HepG2 (cell line): Measurements from ENCODE around the gene CAPN3. TPM values are rescaled to one million over a fixed set of nuclear protein-coding genes. Genes with fewer than 3 reads are reported as not detected.

Source experiments
- ATAC-seq: fragments of 200-7000 bp; cut with Tn5 transposase; 3 replicates; pipeline ENCODE4 v1.9.1; 2020; ENCODE audit warnings: mild to moderate bottlenecking, moderate library complexity
- BruUV-seq: library from RNA; stranded (reverse); fragments of 400-500 nt; replicated peaks from 2 replicates; lab custom pipeline; 2021; lab: Mats Ljungman, UMichigan
- CTCF ChIA-PET: fragments of 300-600 bp; formaldehyde crosslinking; extraction: SDS; loops from one replicate; lab custom pipeline; 2021; ENCODE audit warnings: low total read pairs, inconsistent platforms, low intra/inter-chr PET ratio; lab: Yijun Ruan, JAX
- POLR2A ChIA-PET: fragments of 350-600 bp; sonication (Branson Sonifier 250); formaldehyde crosslinking; loops from one replicate; lab custom pipeline; 2020; ENCODE audit warnings: antibody characterized with exemption, inconsistent platforms; lab: Yijun Ruan, JAX
- DNase-seq: peaks from one replicate; pipeline ENCODE4 v3.0.0-alpha.2; 2015; ENCODE audit warnings: low spot score
- FAIRE-seq: peaks from 3 replicates; lab custom pipeline; 2011; peaks lifted over from hg19 to GRCh38; lab: Jason Lieb, UNC
- H2AFZ ChIP-seq: one replicate; pipeline ENCODE4 v1.6.1; 2011; ENCODE audit warnings: low read length, inconsistent platforms
- H3K27ac ChIP-seq: fragments of 300-600 bp; 3 replicates; pipeline ENCODE4 v1.8.0; 2011; ENCODE audit warnings: mixed run types, mild to moderate bottlenecking, mixed read lengths, low read length, inconsistent platforms; ENCODE audit not compliant: insufficient read depth; ENCODE audit errors: extremely low read length
- H3K27me3 ChIP-seq, 2 experiments: fragments of 200-600 bp in 1 of 2; 2 replicates in 1 of 2; 3 replicates in 1 of 2; pipeline versions ENCODE4 v1.6.0 to v1.8.0; 2011; ENCODE audit warnings: low read length in 2 of 2, mild to moderate bottlenecking in 2 of 2, moderate library complexity in 2 of 2, inconsistent platforms in 1 of 2; ENCODE audit not compliant: insufficient read depth in 2 of 2, control insufficient read depth in 1 of 2
- H3K36me3 ChIP-seq, 2 experiments: fragments of 200-600 bp in 1 of 2; replicated peaks in 1 of 2; 2 replicates in 1 of 2; 3 replicates in 1 of 2; pipeline versions ENCODE4 v1.5.1 to v1.8.0; 2011; ENCODE audit warnings: low read length in 2 of 2, inconsistent platforms in 1 of 2; ENCODE audit not compliant: insufficient read depth in 2 of 2, control insufficient read depth in 1 of 2
- H3K4me1 ChIP-seq: 2 replicates; pipeline ENCODE4 v1.5.1; 2012; ENCODE audit warnings: low read length, inconsistent platforms; ENCODE audit not compliant: insufficient read depth
- H3K4me2 ChIP-seq: 2 replicates; pipeline ENCODE4 v1.6.0; 2011; ENCODE audit warnings: low read depth, low read length, inconsistent platforms
- H3K4me3 ChIP-seq, 3 experiments: fragments of 200-600 bp in 1 of 3; sonication (generic), shearing (Covaris generic) in 1 of 3; replicated peaks in 1 of 3; 2 replicates each; pipeline ENCODE4 v1.5.1; 2011 to 2016; ENCODE audit warnings: low read length in 3 of 3, inconsistent platforms in 2 of 3, low read depth in 2 of 3, mild to moderate bottlenecking in 2 of 3, control low read depth in 1 of 3, mixed read lengths in 1 of 3; ENCODE audit not compliant: insufficient read depth in 1 of 3
- H3K79me2 ChIP-seq: one replicate; pipeline ENCODE4 v1.6.1; 2011; ENCODE audit warnings: low read length, inconsistent platforms; ENCODE audit not compliant: insufficient read depth
- H3K9ac ChIP-seq: 2 replicates; pipeline ENCODE4 v1.6.0; 2011; ENCODE audit warnings: mild to moderate bottlenecking, low read depth, low read length, inconsistent platforms; ENCODE audit not compliant: insufficient read depth
- H3K9me3 ChIP-seq: 2 replicates; pipeline ENCODE4 v1.5.1; 2012; ENCODE audit warnings: mild to moderate bottlenecking, low read length
- H4K20me1 ChIP-seq: 2 replicates; pipeline ENCODE4 v1.6.0; 2011; ENCODE audit warnings: inconsistent platforms, mild to moderate bottlenecking, low read length, moderate library complexity; ENCODE audit not compliant: insufficient read depth
- HES4 ChIP-seq: sonication (generic); formaldehyde crosslinking; IDR thresholded peaks from 2 replicates; pipeline ENCODE4 v1.9.0; 2021; ENCODE audit warnings: mild to moderate bottlenecking, missing genetic modification reagents, borderline replicate concordance
- JUND ChIP-seq: sonication (generic); formaldehyde crosslinking; IDR thresholded peaks from 2 replicates; pipeline ENCODE4 v1.8.0; 2022; ENCODE audit warnings: mild to moderate bottlenecking, missing genetic modification reagents
- STAT5B ChIP-seq: sonication (generic); formaldehyde crosslinking; IDR thresholded peaks from 2 replicates; pipeline ENCODE4 v1.4.0; 2020; ENCODE audit warnings: missing genetic modification reagents
- ZBTB42 ChIP-seq: sonication (generic); formaldehyde crosslinking; IDR thresholded peaks from 2 replicates; pipeline ENCODE4 v1.5.0; 2020; ENCODE audit warnings: mild to moderate bottlenecking, missing genetic modification reagents
- ZNF724P ChIP-seq: sonication (generic); formaldehyde crosslinking; IDR thresholded peaks from 2 replicates; pipeline ENCODE4 v1.8.0; 2022; ENCODE audit warnings: missing genetic modification reagents, borderline replicate concordance
- ZNF770 ChIP-seq: sonication (generic); formaldehyde crosslinking; IDR thresholded peaks from 2 replicates; pipeline ENCODE4 v1.5.0; 2020; ENCODE audit warnings: mild to moderate bottlenecking, missing genetic modification reagents
- WGBS: methylation state at CpG from one replicate; pipeline ENCODE4 v1.1.6; 2017; ENCODE audit warnings: low lambda C conversion rate; 5-methylcytosine and 5-hydroxymethylcytosine counted together
- in situ Hi-C: cut with HindIII; loops from 2 replicates; pipeline ENCODE4 v1.10.0; 2017; ENCODE audit warnings: low pct_unique_long_range_greater_than_20kb; ENCODE audit not compliant: extremely low pct_ligation_motif_present
- intact Hi-C: fragments of 100-400 bp; cut with micrococcal nuclease; formaldehyde crosslinking; loops from one replicate; pipeline ENCODE4 v1.10.0; 2022; ENCODE audit not compliant: unreplicated experiment
- polyA plus RNA-seq, 8 experiments: library from polyadenylated mRNA; depleted of rRNA in 3 of 8; stranded (reverse) in 7 of 8; unstranded in 1 of 8; fragments of >200 nt; fragmentation: Illumina TruSeq in 4 of 8; extraction: Trizol in 4 of 8; gene quantifications; 2 replicates each; pipeline versions ENCODE4 v1.2.1 to v1.2.3, GENCODE V29; 2011 to 2016; ENCODE audit warnings: low read depth in 4 of 8, missing spikeins in 1 of 8, mixed read lengths in 1 of 8; ENCODE audit not compliant: insufficient read depth in 1 of 8
- total RNA-seq, 5 experiments: library from RNA; depleted of rRNA; stranded (reverse); fragments of >200 nt; fragmentation: Illumina TruSeq; extraction: Trizol; gene quantifications; 2 replicates each; pipeline ENCODE4 v1.2.3, GENCODE V29; 2016; ENCODE audit warnings: low read depth in 1 of 5

Gene CAPN3
- total and polyA plus RNA-seq, 2 of the 13 experiments (the other 11 are each of a cell fraction or from before 2014, with no cell fraction given): 1.3 to 4.6 TPM

GRCh38 chr15:42447599-42447998, 88.3 kb downstream of the CAPN3 start (continued):
- TF ChIP-seq JUND (CRISPR knock-in tag): no peak
- no peak for TF ChIP-seq ZNF724P (CRISPR knock-in tag)
- no peak for TF ChIP-seq STAT5B (CRISPR knock-in tag)

- BruUV-seq: no TSS peak
- no peak for TF ChIP-seq ZBTB42
- TF ChIP-seq ZNF770 (CRISPR knock-in tag): no peak
- no peak for TF ChIP-seq HES4
- ATAC-seq (no peak), FAIRE-seq (no peak), DNase-seq (no peak)
- no peaks in the 10 kb centered on the region for H4K20me1 ChIP-seq
- no peaks in the 10 kb centered on the region for H3K4me1 ChIP-seq
- intact Hi-C loops (no loop called here), in situ Hi-C loops (no loop called here)
- POLR2A ChIA-PET: no interaction called here
- no peak overlapping the region for H3K27ac ChIP-seq
- peaks cover 16 to 65% of the 10 kb centered on the region in 2 experiments for H3K36me3 ChIP-seq
- H3K4me3 ChIP-seq: no peak overlapping the region
- no peak overlapping the region for H3K9ac ChIP-seq
- H3K79me2 ChIP-seq: no peaks in the 10 kb centered on the region
- H3K9me3 ChIP-seq: no peaks in the 10 kb centered on the region
- H2AFZ ChIP-seq: no peak overlapping the region
- WGBS: 95% methylated on average over 6 of the region's 6 CpGs
- CTCF ChIA-PET: no interaction called here
- no peak overlapping the region for H3K4me2 ChIP-seq
- H3K27me3 ChIP-seq: no peaks in the 10 kb centered on the region
Observed at GRCh38 chr15:42448281-42448680, 89.0 kb downstream of the CAPN3 start.
